ENCODE results near the gene ATP11A.

ATP11A gene

DNA sequence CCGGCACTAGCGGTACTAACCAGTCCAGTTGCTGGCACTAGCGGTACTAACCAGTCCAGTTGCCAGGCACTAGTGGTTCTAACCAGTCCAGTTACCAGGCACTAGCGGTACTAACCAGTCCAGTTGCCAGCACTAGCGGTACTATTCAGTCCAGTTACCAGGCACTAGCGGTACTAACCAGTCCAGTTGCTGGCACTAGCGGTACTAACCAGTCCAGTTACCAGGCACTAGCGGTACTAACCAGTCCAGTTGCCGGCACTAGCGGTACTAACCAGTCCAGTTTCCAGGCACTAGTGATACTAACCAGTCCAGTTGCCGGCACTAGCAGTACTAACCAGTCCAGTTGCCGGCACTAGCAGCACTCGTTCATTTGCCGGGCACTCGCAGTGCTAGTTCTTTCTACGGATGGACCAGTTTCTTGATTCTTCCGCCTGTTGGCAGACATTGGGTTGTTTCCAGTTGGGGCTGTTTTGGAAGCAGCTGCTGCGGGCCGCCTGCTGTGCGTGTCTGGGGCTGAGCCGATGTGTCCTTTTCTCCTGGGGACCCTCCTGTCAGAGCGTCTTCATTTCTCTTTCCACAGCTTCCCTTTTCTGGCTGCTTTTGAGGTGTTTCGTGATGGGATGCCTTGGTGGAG, 155.8 kb downstream of the ATP11A start:
- TF ChIP-seq, protein P1, sequence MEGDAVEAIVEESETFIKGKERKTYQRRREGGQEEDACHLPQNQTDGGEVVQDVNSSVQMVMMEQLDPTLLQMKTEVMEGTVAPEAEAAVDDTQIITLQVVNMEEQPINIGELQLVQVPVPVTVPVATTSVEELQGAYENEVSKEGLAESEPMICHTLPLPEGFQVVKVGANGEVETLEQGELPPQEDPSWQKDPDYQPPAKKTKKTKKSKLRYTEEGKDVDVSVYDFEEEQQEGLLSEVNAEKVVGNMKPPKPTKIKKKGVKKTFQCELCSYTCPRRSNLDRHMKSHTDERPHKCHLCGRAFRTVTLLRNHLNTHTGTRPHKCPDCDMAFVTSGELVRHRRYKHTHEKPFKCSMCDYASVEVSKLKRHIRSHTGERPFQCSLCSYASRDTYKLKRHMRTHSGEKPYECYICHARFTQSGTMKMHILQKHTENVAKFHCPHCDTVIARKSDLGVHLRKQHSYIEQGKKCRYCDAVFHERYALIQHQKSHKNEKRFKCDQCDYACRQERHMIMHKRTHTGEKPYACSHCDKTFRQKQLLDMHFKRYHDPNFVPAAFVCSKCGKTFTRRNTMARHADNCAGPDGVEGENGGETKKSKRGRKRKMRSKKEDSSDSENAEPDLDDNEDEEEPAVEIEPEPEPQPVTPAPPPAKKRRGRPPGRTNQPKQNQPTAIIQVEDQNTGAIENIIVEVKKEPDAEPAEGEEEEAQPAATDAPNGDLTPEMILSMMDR (IDR thresholded peaks at IDR 0.05; ENCODE audit: low read length, missing control alignments), result no peak
- no peak for DNase-seq (ENCODE audit: low read depth)

GRCh38 chr13:112846411-112847115, 156.7 kb downstream of the ATP11A start:
- TF ChIP-seq, protein P1 (IDR thresholded peaks at IDR 0.05; ENCODE audit: low read length, missing control alignments), result no peak
- DNase-seq (ENCODE audit: low read depth), result no peak
- no peak overlapping the region for H3K4me3 ChIP-seq (replicated peaks; ENCODE audit: low read depth, low read length)

More for the DNA sequence above, 155.8 kb downstream of the ATP11A start:
- no peak overlapping the region for H3K4me3 ChIP-seq (replicated peaks; ENCODE audit: low read depth, low read length)

DNA sequence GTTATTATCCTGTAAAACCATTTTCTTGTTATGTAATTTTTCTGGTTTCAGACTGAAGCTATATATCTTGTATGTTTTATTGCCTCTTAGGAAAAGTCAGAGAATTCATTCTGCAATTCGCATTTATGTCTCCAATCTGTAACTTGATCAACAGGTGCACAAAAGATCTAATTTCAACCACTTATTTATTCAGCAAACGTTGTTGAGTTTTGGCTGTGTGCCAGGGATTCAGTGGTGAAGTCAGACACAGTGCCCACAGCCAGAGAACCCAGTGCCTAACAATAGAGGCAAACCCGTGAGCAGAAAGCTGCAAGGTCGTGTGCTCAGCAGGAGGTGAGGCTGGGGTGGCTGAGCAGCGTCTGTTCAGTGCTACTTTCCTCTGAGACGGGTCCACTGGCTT, 159.7 kb downstream of the ATP11A start:
- no peak for DNase-seq (ENCODE audit: low read depth)
- H3K4me3 ChIP-seq (replicated peaks; ENCODE audit: low read depth, low read length), result no peak overlapping the region
- TF ChIP-seq, protein P1 (IDR thresholded peaks at IDR 0.05; ENCODE audit: low read length, missing control alignments), result no peak

- no peak for DNase-seq (ENCODE audit: low read depth)
- TF ChIP-seq, protein P1 (IDR thresholded peaks at IDR 0.05; ENCODE audit: low read length, missing control alignments), result no peak
- no peak overlapping the region for H3K4me3 ChIP-seq (replicated peaks; ENCODE audit: low read depth, low read length)
These were observed 160.4 kb downstream of the ATP11A start for GRCh38 chr13:112850273-112850672.

DNA sequence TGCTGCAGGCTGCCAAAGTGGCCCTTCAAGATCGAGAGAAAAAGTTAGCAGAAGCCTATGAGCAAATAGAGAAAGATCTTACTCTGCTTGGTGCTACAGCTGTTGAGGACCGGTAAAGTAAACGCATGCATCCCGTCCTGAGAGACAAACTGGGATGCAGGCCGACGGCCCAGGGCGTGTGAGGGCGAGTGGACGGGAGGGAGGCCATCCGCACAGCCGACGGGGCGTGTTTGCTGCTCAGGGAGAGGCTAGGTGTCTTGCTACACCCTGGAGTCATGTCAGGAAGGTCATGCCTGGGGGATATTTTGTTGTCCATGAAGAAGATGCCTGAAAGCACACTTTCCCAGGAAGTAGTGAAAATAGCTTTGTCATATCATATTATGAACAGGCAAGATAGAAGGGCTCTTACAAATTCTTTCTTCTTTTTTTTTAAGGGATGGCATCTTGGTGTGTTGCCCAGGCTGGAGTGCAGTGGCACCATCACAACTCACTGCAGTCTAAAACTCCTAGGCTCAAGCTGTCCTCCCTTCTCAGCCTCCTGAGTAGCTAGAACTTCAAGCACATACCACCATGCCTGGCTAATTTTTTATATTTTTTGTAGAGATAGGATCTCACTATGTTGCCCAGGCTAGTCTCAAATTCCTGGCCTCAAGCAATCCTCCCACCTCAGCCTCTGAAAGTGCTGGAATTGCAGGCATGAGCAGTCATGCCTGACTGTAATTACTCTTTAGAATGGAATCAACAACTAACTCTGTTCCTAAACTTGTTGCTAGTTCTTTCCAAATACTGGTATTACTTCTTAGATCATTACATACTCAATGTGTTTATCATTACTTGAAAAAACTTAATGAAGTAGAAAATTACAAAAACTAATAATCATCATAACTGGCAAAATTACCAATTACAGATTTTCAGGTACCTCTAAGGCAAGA, 161.5 kb downstream of the ATP11A start:
- no peak for DNase-seq (ENCODE audit: low read depth)
- TF ChIP-seq, protein P1 (IDR thresholded peaks at IDR 0.05; ENCODE audit: low read length, missing control alignments), result no peak
- no peak overlapping the region for H3K4me3 ChIP-seq (replicated peaks; ENCODE audit: low read depth, low read length)

- TF ChIP-seq, protein P1 (IDR thresholded peaks at IDR 0.05; ENCODE audit: low read length, missing control alignments), result no peak
- no peak for DNase-seq (ENCODE audit: low read depth)
- no peak overlapping the region for H3K4me3 ChIP-seq (replicated peaks; ENCODE audit: low read depth, low read length)
These were observed 162.6 kb downstream of the ATP11A start for GRCh38 chr13:112852392-112852791.

All from fibroblast of pulmonary artery (primary cell).